Endothelial cell (in vitro differentiated cells): ENCODE measurements around the gene HIF1AN. TPM values are rescaled to one million over a fixed set of nuclear protein-coding genes. Genes with fewer than 3 reads are reported as not detected.

ENCODE experiments used
- DNase-seq: peaks from one replicate; pipeline ENCODE4 v3.0.0; 2021; ENCODE audit warnings: low spot score
- H3K27ac Mint-ChIP-seq: one replicate; pipeline ENCODE4 v1.8.0; 2021; ENCODE audit warnings: mixed read lengths, inconsistent platforms; ENCODE audit not compliant: unreplicated experiment
- H3K27me3 Mint-ChIP-seq: one replicate; pipeline ENCODE4 v1.8.0; 2021; ENCODE audit warnings: mild to moderate bottlenecking, moderate library complexity, mixed read lengths, inconsistent platforms; ENCODE audit not compliant: unreplicated experiment
- H3K36me3 Mint-ChIP-seq: one replicate; pipeline ENCODE4 v1.8.0; 2021; ENCODE audit warnings: mild to moderate bottlenecking, low read depth, mixed read lengths, inconsistent platforms; ENCODE audit not compliant: unreplicated experiment
- H3K4me1 Mint-ChIP-seq: one replicate; pipeline ENCODE4 v1.8.0; 2021; ENCODE audit warnings: mild to moderate bottlenecking, mixed read lengths, inconsistent platforms; ENCODE audit not compliant: unreplicated experiment
- H3K4me3 Mint-ChIP-seq: one replicate; pipeline ENCODE4 v1.8.0; 2021; ENCODE audit warnings: mild to moderate bottlenecking, mixed read lengths, inconsistent platforms; ENCODE audit not compliant: unreplicated experiment
- H3K9me3 Mint-ChIP-seq: one replicate; pipeline ENCODE4 v1.8.0; 2021; ENCODE audit warnings: mixed read lengths, inconsistent platforms; ENCODE audit not compliant: unreplicated experiment
- CTCF ChIP-seq: fragments of 200-600 bp; sonication (generic); IDR thresholded peaks from one replicate; pipeline ENCODE4 v1.5.0; 2021; ENCODE audit warnings: antibody characterized with exemption; ENCODE audit not compliant: unreplicated experiment
- total RNA-seq: library from RNA; stranded (reverse); fragmentation: NEBNext Ultra II Directional; extraction: Animal tissue kit (Norgen Biotek cat#: 25700); gene quantifications from one replicate; pipeline ENCODE4 v1.2.1, GENCODE V29; 2021; ENCODE audit not compliant: unreplicated experiment

HIF1AN gene
- total RNA-seq, 1 donor from 2014 or later: 44.4 TPM

- Mint-ChIP-seq H3K9me3 (no peaks in the 10 kb centered on the region), H3K4me1 (peaks cover 26% of the 10 kb centered on the region), H3K27me3 (no peaks in the 10 kb centered on the region), H3K27ac (no peak overlapping the region), H3K36me3 (peaks cover 6% of the 10 kb centered on the region), H3K4me3 (no peak overlapping the region)
- TF ChIP-seq CTCF: no peak
- no peak for DNase-seq
Observed at GRCh38 chr10:100531761-100532160, 4.0 kb upstream of the HIF1AN start.

- Mint-ChIP-seq H3K36me3 (peaks cover 4% of the 10 kb centered on the region), H3K27ac (no peak overlapping the region), H3K27me3 (peaks cover 2% of the 10 kb centered on the region), H3K4me3 (no peak overlapping the region), H3K9me3 (no peaks in the 10 kb centered on the region), H3K4me1 (peaks cover 20% of the 10 kb centered on the region)
- no peak for TF ChIP-seq CTCF
- no peak for DNase-seq
Observed at GRCh38 chr10:100534726-100535125, 1.0 kb upstream of the HIF1AN start.

- H3K27me3 Mint-ChIP-seq: peaks cover 2% of the 10 kb centered on the region
- H3K9me3 Mint-ChIP-seq: no peaks in the 10 kb centered on the region
- no peak for TF ChIP-seq CTCF
- H3K27ac Mint-ChIP-seq: no peak overlapping the region
- H3K4me1 Mint-ChIP-seq: peaks cover 14% of the 10 kb centered on the region
- no peak overlapping the region for H3K4me3 Mint-ChIP-seq
- peaks cover 6% of the 10 kb centered on the region for H3K36me3 Mint-ChIP-seq
- no peak for DNase-seq
Observed at GRCh38 chr10:100535338-100535714, 417 bp upstream of the HIF1AN start.

- H3K4me1 Mint-ChIP-seq: peaks cover 13% of the 10 kb centered on the region
- H3K9me3 Mint-ChIP-seq: no peaks in the 10 kb centered on the region
- no peak for DNase-seq
- H3K27ac Mint-ChIP-seq: no peak overlapping the region
- H3K27me3 Mint-ChIP-seq: peaks cover 2% of the 10 kb centered on the region
- no peak for TF ChIP-seq CTCF
- peaks cover 9% of the 10 kb centered on the region for H3K36me3 Mint-ChIP-seq
- no peak overlapping the region for H3K4me3 Mint-ChIP-seq
Observed at GRCh38 chr10:100537475-100537874, 1.7 kb downstream of the HIF1AN start.

GRCh38 chr10:100544950-100545349 lies 9.2 kb downstream of the HIF1AN start:
- H3K27ac Mint-ChIP-seq: no peak overlapping the region
- DNase-seq: no peak
- no peak overlapping the region for H3K4me3 Mint-ChIP-seq
- H3K4me1 Mint-ChIP-seq: peaks cover 3% of the 10 kb centered on the region
- TF ChIP-seq CTCF: no peak
- H3K9me3 Mint-ChIP-seq: no peaks in the 10 kb centered on the region
- H3K27me3 Mint-ChIP-seq: peaks cover 2% of the 10 kb centered on the region
- peaks cover 44% of the 10 kb centered on the region for H3K36me3 Mint-ChIP-seq
